NB4 (cell line): ENCODE measurements around the gene RASAL2.
A peak's percentile ranks its signal among the peaks of the same experiment; 100 is the strongest.

Experiments
- DNase-seq: peaks from one replicate; pipeline ENCODE4 v3.0.0; 2010; ENCODE audit warnings: low read depth
- H3K4me3 ChIP-seq: one replicate; pipeline ENCODE4 v1.5.1; 2011; ENCODE audit warnings: mild to moderate bottlenecking, low read depth, low read length, moderate library complexity
- CTCF ChIP-seq: IDR thresholded peaks from one replicate; pipeline ENCODE4 v1.5.1; 2012; ENCODE audit warnings: low read depth, low read length
- MAX ChIP-seq: IDR thresholded peaks from 2 replicates; pipeline ENCODE4 v1.6.1; 2011; ENCODE audit warnings: low read depth, low read length
- MYC ChIP-seq: IDR thresholded peaks from 2 replicates; pipeline ENCODE4 v1.6.1; 2011; ENCODE audit warnings: low read depth, low read length
- POLR2A ChIP-seq: IDR thresholded peaks from 2 replicates; pipeline ENCODE4 v1.6.1; 2011; ENCODE audit warnings: mild to moderate bottlenecking; ENCODE audit not compliant: insufficient read length; ENCODE audit errors: extremely low read depth

The RASAL2 gene

GRCh38 chr1:178335426-178335825 lies 241.5 kb downstream of the RASAL2 start:
- H3K4me3 ChIP-seq = no peak overlapping the region
- TF ChIP-seq POLR2A = no peak
- no peak for TF ChIP-seq CTCF
- no peak for TF ChIP-seq MAX
- TF ChIP-seq MYC = no peak

GRCh38 chr1:178337091-178337706 lies 243.3 kb downstream of the RASAL2 start:
- peak; percentile 73; the same call in 1 of the 2 replicates for TF ChIP-seq MAX
- no peak for TF ChIP-seq POLR2A
- no peak for TF ChIP-seq CTCF
- DNase-seq = peak; percentile 37
- H3K4me3 ChIP-seq = no peak overlapping the region

More at GRCh38 chr1:178335426-178335825, 241.5 kb downstream of the RASAL2 start:
- DNase-seq = no peak

GRCh38 chr1:178339834-178340233 lies 245.9 kb downstream of the RASAL2 start:
- TF ChIP-seq MAX (no peak), CTCF (no peak), POLR2A (no peak)
- no peak for DNase-seq
- no peak overlapping the region for H3K4me3 ChIP-seq

GRCh38 chr1:178341261-178341956 lies 247.5 kb downstream of the RASAL2 start:
- no peak for TF ChIP-seq POLR2A
- TF ChIP-seq MYC = no peak
- TF ChIP-seq CTCF = no peak
- no peak for TF ChIP-seq MAX
- no peak overlapping the region for H3K4me3 ChIP-seq

GRCh38 chr1:178342745-178343144 lies 248.8 kb downstream of the RASAL2 start:
- TF ChIP-seq CTCF (no peak), POLR2A (no peak), MYC (no peak), MAX (no peak)
- no peak overlapping the region for H3K4me3 ChIP-seq
- no peak for DNase-seq

More at GRCh38 chr1:178341261-178341956, 247.5 kb downstream of the RASAL2 start:
- no peak for DNase-seq
